C4-2B (cell line): ENCODE measurements around the gene STMP1.

ENCODE experiments used
- H3K27ac ChIP-seq: fragments of 450-650 bp; 2 replicates; pipeline ENCODE4 v1.5.1; 2017
- CTCF ChIP-seq: fragments of 450-650 bp; conservative IDR thresholded peaks from 2 replicates; pipeline ENCODE4 v1.5.1; 2017; ENCODE audit warnings: mild to moderate bottlenecking
- ZFX ChIP-seq: fragments of 450-650 bp; IDR thresholded peaks from 2 replicates; pipeline ENCODE4 v1.6.1; 2017

Gene STMP1

GRCh38 chr7:135712182-135712782 is 50.0 kb downstream of the STMP1 start:
- H3K27ac ChIP-seq, result no peak overlapping the region
- no peak for TF ChIP-seq ZFX

- no peak for TF ChIP-seq ZFX
- no peak for TF ChIP-seq CTCF
- no peak overlapping the region for H3K27ac ChIP-seq
Observed at GRCh38 chr7:135712796-135713195, 50.5 kb downstream of the STMP1 start.

GRCh38 chr7:135713836-135714470 is 51.6 kb downstream of the STMP1 start:
- no peak for TF ChIP-seq ZFX
- TF ChIP-seq CTCF, result no peak
- no peak overlapping the region for H3K27ac ChIP-seq

- no peak overlapping the region for H3K27ac ChIP-seq
- TF ChIP-seq ZFX (no peak), CTCF (no peak)
Observed at GRCh38 chr7:135714534-135715009, 52.3 kb downstream of the STMP1 start.

- no peak overlapping the region for H3K27ac ChIP-seq
- TF ChIP-seq ZFX (no peak), CTCF (no peak)
Observed at GRCh38 chr7:135715055-135715522, 52.8 kb downstream of the STMP1 start.

GRCh38 chr7:135715673-135716072 is 53.4 kb downstream of the STMP1 start:
- H3K27ac ChIP-seq, result no peak overlapping the region
- TF ChIP-seq CTCF, result no peak
- TF ChIP-seq ZFX, result no peak

- TF ChIP-seq CTCF (no peak), ZFX (no peak)
- H3K27ac ChIP-seq, result no peak overlapping the region
Observed at GRCh38 chr7:135716677-135717238, 54.4 kb downstream of the STMP1 start.

- no peak for TF ChIP-seq ZFX
- TF ChIP-seq CTCF, result no peak
- no peak overlapping the region for H3K27ac ChIP-seq
Observed at GRCh38 chr7:135717693-135718092, 55.4 kb downstream of the STMP1 start.
